GM12801 (cell line): ENCODE data around the gene PLA2G6.

Experiments used
- TF ChIP-seq, protein P1 (sequence below): IDR thresholded peaks from one replicate; pipeline ENCODE4 v1.5.1; 2011; ENCODE audit warnings: control low read depth; ENCODE audit not compliant: insufficient read length; ENCODE audit errors: extremely low read depth

The PLA2G6 gene

DNA sequence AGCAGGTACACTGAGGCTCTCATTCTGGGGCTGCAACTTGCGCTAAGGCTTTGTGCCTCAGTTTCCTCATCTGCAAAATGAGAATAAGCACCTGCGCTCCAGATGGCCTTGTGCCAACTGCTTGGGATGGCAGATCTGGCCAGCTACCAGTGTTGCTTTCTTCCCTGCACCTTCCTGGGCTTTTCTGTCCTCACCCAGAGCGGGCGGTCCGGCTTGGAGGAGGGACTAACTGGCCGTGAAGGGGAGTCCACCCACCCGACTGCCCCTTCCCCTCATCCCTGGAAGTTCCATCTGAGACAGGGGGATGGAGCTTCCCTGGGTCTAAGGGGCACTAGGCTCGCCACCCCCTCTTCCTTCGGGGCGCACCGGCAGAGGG lies 101.2 kb downstream of the PLA2G6 start:
- TF ChIP-seq, protein P1, sequence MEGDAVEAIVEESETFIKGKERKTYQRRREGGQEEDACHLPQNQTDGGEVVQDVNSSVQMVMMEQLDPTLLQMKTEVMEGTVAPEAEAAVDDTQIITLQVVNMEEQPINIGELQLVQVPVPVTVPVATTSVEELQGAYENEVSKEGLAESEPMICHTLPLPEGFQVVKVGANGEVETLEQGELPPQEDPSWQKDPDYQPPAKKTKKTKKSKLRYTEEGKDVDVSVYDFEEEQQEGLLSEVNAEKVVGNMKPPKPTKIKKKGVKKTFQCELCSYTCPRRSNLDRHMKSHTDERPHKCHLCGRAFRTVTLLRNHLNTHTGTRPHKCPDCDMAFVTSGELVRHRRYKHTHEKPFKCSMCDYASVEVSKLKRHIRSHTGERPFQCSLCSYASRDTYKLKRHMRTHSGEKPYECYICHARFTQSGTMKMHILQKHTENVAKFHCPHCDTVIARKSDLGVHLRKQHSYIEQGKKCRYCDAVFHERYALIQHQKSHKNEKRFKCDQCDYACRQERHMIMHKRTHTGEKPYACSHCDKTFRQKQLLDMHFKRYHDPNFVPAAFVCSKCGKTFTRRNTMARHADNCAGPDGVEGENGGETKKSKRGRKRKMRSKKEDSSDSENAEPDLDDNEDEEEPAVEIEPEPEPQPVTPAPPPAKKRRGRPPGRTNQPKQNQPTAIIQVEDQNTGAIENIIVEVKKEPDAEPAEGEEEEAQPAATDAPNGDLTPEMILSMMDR, result no peak

DNA sequence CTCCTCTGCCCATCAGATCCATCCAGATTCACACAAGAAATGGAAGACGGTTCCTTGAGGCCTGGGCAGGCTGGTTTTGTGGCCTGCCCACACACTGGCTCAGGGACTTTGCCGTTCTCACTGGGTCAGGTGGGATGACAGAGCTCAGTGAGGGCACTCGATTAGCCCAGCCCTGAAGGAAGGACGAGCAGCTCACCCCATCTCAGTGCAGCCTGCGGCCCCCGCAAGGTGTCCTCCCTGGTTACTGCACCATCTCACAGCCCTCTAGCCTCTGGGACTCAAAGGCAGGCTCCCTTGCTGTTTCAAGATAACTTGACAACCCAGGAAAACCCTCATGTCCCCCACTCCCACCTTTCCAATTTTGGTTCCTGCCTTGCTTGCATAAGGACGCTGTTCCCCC lies 101.8 kb downstream of the PLA2G6 start:
- TF ChIP-seq, protein P1, result no peak

DNA sequence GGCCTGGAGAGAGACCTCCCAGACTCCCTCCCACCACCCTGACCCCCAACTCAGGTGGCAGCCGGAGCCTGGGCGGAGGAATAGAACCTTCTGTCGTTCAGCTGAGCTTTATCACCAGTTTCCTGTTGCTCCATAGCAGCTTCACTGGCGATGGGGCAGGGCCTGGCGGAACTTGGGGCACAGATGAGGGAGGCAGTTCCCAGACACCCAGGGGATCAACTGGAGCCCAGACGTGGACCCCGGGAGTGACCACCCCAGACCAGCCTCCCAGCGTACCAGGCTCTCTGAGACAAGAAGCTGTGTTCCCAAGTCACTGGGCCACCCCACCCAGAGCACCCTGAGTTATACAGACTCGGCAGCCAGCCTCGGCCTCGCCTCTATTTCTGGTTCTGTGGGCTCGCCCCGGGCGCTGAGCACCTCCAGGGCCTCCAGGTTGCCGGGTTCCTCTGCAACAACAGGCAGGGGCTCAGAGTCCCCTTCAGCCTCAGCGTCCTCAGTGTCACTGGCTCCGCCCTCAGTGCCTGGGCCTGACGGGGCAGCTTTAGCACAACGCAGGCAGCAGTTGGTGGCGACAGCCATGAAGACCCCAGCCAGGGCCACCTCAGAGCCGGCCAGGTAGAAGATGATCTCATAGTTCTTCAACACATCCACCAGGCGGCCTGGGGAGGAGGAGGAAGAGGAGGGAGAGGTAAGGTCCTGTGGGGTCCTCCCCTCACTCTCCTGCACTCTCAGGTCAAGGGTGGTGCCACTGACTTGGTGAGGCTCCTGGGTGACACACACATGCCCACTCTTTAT lies 103.4 kb downstream of the PLA2G6 start:
- TF ChIP-seq, protein P1, result no peak

DNA sequence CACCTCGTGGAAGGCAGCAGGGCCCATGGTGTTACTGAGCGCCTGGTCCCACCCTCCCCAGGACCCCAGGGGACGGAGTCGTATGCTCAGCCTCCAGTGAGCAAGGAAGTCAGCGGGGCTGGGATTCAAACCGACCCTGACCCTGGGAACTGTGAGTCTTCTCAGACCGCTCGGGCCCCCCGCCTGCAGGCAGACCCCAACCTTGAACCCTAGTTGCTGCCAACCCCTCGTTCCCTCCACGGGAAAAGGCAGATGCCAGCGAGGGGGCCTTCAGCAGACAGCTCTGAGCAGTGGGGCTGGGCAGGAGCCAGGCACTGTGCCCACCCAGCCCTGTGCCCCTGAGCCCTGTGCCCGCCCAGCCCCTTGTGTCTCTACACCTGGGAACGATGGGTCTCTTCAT lies 104.0 kb downstream of the PLA2G6 start:
- TF ChIP-seq, protein P1, result no peak

DNA sequence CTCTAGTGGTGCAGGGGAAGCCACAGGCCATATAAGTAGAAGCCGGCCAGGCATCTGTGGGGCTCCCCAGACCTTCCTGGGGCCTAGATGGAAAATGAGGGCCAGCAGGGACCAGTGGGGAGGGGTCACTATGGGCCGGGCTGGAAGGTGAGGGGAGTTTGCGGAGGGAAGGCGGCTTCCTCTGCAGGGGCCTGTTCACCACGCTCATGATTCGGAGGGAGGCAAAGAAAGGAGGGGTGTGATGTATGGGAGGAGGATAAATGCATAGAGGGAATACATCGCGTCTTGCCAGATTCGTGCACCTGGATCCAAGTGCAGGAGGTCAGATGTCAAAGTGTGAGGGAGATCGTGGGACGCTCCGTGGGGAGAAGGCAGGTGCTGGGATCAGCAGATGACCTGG lies 104.5 kb downstream of the PLA2G6 start:
- TF ChIP-seq, protein P1, result no peak

DNA sequence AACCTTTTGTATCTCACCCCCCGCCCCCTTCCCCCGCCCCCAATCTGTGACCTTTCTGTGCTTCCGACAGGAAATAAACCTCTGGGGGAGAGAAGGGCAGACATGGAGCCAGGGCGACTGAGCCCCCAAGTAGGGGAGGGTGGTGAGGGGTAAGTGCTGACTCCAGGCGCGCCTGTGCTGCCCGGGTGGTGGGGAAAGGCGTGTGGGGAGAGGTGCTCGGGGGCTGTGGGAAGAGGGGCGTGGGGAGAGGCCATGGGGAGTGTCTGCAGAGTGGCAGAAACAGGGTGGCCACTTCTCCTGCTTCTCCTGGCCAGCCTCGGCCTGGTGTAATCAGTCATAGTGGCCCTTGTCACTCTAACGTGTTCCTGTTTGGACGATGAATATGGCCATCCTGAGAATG lies 105.7 kb downstream of the PLA2G6 start:
- TF ChIP-seq, protein P1, result no peak

DNA sequence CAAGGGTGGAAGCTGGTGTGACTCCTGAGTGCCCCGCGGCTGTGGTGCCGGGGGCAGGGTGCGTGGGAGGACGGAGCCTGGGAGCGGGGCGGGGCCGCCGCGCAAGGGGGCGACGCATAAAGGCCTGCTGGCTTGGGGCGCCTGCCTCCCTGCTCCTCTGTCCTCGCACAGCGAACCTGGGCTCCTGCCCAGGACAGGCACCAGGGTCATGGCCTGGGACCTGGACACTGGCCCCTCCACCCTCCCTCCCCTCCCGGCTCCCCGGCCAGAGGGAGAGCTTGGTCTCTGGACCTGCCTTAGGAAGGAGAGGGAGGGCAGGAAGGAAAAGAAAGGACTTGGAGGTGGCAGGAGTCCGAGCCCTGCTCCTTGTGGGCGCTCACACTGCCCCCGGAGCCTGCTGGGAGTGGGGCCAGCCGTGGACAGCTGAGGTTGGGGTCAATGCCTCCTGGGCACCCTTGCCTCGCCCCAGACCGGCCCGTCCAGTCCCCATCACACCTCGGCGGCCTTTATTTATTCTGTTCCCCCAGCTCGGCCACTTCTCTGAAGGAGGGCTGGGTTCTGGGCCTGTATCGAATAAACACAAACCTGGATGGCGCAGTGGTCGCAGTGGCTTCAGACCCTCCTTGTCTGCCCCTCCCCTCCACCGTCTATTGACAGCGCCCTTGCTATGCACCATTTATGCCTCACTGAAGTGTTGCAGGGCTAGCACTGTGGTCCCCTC lies 106.4 kb downstream of the PLA2G6 start:
- TF ChIP-seq, protein P1, result no peak
